ENCODE results near the gene PLCXD1. TPM values are rescaled to one million over a fixed set of nuclear protein-coding genes. Genes with fewer than 3 reads are reported as not detected.
"Not testable (repeated sequence)": the region's sequence is repeated elsewhere in the genome, so short reads cannot be mapped to it uniquely, and the experiment has no call there.

PLCXD1 gene
- total RNA-seq (10 to 100 TPM; 13.0 to 35.0 (median 24.3) TPM), polyA plus RNA-seq (10 to 100 TPM in 2 of 3 donors, 1 to 10 TPM in 1; 9.9 to 21.3 (median 11.5) TPM)
- long read RNA-seq, donor 1, full-length matches to known transcripts = 2 of 22 reads
- long read RNA-seq, donor 1, partial matches to known transcripts = 10 of 22 reads
- long read RNA-seq, donor 1, other reads (novel, unspliced or antisense) = 10 of 22 reads
- long read RNA-seq, donor 2, full-length matches to known transcripts = 2 of 24 reads
- long read RNA-seq, donor 2, partial matches to known transcripts = 22 of 24 reads
- long read RNA-seq, donor 2, other reads (novel, unspliced or antisense) = 0 of 24 reads

DNA sequence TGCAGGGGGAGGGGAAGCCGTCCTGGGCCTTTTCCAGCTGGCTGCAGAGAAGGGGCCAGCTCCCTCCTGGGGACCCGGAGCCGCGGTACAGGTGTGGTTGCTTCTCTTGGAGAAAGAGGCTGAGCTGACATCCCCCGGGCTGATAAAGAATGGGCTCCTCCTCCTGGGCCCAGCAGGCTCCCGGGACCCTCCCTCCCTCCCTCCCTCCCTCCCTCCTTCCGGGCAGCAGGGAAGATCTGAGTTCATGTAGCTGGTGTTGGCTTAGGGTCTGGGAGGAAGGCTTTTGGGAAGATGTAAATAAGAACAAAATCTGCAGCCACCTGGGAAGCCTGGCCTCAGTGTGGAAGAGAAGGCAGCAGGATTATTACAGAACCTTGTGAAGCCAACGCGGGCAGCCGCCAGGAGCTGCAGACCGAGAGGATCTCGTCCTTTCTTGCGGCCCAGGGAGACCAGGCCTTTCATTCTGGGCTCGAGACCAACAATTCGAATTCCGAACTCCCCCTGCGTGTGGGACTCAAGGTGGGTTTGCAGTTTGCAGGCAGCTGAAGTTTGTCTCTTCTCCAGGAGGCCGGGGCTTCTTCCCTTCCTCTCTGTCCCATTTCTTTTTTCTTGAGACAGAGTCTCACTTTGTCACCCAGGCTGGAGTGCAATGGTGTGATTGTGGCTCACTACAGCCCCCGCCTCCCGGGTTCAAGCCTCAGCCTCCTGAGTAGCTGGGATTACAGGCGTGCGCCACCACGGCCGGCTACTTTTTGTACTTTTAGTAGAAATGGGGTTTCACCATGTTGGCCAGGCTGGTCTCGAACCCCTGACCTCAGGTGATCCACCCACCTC, at the start of gene PLCXD1:
PLCXD1 (plus strand) TSS at position 216 of the 834 bp plus-strand sequence. CDS start 2,807 bp downstream, outside the sequence.
- Histone ChIP-seq H3K4me1 (peaks cover 10 to 59% (median 29%) of the 10 kb centered on the region in 6 donors), H3K4me3 (peak within 1 kb of the TSS in 4 of 8 donors; percentile 16 to 53 (median 21)), H3K27ac (peak within 1 kb of the TSS in 6 of 8 donors; percentile 38 to 67 (median 50)), H3K9me3 (no peaks in the 10 kb centered on the region), H3K27me3 (replicated peaks in 1 of 7) (peaks cover 0 to 6% (median 0%) of the 10 kb centered on the region in 7 donors), H3K36me3 (peaks cover 0 to 24% (median 10%) of the 10 kb centered on the region in 6 donors)
- peak; percentile 76 for DNase-seq
- intact Hi-C loops (cut with DNase I; ENCODE audit: low total_unique reads) = no loop called here
- 42 to 52% (median 47%) methylated on average over 24 to 25 of the region's 25 CpGs for WGBS, 5 donors
- TF ChIP-seq POLR2AphosphoS5 (IDR thresholded peaks at IDR 0.05) (no peak), POLR2A (IDR thresholded peaks at IDR 0.05) (no peak)
- TF ChIP-seq, protein P1, sequence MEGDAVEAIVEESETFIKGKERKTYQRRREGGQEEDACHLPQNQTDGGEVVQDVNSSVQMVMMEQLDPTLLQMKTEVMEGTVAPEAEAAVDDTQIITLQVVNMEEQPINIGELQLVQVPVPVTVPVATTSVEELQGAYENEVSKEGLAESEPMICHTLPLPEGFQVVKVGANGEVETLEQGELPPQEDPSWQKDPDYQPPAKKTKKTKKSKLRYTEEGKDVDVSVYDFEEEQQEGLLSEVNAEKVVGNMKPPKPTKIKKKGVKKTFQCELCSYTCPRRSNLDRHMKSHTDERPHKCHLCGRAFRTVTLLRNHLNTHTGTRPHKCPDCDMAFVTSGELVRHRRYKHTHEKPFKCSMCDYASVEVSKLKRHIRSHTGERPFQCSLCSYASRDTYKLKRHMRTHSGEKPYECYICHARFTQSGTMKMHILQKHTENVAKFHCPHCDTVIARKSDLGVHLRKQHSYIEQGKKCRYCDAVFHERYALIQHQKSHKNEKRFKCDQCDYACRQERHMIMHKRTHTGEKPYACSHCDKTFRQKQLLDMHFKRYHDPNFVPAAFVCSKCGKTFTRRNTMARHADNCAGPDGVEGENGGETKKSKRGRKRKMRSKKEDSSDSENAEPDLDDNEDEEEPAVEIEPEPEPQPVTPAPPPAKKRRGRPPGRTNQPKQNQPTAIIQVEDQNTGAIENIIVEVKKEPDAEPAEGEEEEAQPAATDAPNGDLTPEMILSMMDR (IDR thresholded peaks at IDR 0.05 in 8 of 11, conservative IDR thresholded peaks at IDR 0.05 in 3 of 11) = no peak

DNA sequence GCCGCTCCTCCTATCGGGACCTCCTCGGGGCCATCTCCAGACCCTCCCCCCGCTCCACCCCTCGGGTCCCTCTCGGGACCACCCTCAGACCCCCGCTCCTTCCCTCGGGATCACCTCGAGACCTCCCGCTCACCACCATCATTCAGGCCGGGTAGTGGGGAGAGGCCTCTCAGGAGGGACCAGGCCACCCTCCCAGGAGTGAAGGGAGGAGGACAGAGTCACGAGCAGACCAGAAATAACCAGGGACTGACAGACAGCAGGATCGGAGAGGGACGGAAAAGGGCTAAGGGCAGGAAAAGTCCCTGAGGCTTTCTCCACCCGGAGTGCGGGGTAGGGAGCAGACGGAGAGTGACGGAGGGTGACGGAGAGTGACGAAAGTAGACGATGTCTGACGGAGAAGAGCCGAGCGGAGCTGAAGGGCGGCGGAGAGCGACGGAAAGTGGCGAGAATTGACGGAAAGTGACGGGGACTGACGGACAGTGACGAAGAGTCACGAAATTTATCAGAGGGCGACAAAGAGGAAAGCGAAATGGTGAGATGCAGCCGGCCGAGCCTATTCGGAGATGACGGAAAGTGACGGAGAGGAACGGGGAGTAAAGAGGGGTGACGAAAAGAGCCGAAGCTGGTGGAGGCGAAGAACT, 49.4 kb upstream of the PLCXD1 start:
- DNase-seq; intact Hi-C loops (cut with DNase I; ENCODE audit: low total_unique reads): not testable (repeated sequence)
- WGBS, 5 donors = 88% methylated on average over 6 of the region's 45 CpGs; no CpG with 5 or more reads in 4 of the 5 donors

GRCh38 chrX:232278-232655, 48.9 kb upstream of the PLCXD1 start:
- H3K4me1 ChIP-seq; intact Hi-C loops (cut with DNase I; ENCODE audit: low total_unique reads); H3K4me3 ChIP-seq; H3K27me3 ChIP-seq (replicated peaks in 1 of 7); DNase-seq; H3K27ac ChIP-seq; H3K9me3 ChIP-seq; H3K36me3 ChIP-seq: not testable (repeated sequence)
- 80 to 94% methylated on average over 5 to 6 of the region's 42 CpGs; no CpG with 5 or more reads in 3 of the 5 donors for WGBS, 5 donors

More for the DNA sequence above, 49.4 kb upstream of the PLCXD1 start:
- H3K4me3 ChIP-seq; H3K9me3 ChIP-seq; H3K36me3 ChIP-seq; H3K27me3 ChIP-seq (replicated peaks in 1 of 7); H3K4me1 ChIP-seq; H3K27ac ChIP-seq: not testable (repeated sequence)

DNA sequence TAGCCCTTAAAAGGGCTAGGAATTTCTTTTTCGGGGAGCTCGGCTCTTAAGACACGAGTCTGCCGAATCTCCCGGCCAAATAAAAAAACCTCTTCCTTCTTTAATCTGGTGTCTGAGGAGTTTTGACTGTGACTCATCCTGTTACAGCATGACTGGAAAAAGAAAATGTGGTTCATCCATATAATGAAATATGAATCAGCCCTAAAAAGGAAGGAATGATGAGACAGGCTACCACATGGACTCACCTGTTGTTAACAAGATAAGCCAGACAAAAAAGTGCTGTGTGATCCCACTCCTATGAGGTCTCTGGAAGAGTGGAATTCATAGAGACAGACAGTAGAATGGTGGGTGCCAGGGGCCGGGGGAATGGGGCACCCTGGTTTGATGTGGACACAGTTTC, 45.0 kb upstream of the PLCXD1 start:
- H3K9me3 ChIP-seq; H3K4me1 ChIP-seq; H3K4me3 ChIP-seq; H3K27ac ChIP-seq; H3K36me3 ChIP-seq; H3K27me3 ChIP-seq (replicated peaks in 1 of 7); DNase-seq; intact Hi-C loops (cut with DNase I; ENCODE audit: low total_unique reads): not testable (repeated sequence)
- WGBS, 5 donors = no CpG with 5 or more reads among the region's 6 CpGs

GRCh38 chrX:250965-251364, 30.2 kb upstream of the PLCXD1 start:
- 65 to 84% (median 76%) methylated on average over 8 to 14 of the region's 14 CpGs for WGBS, 5 donors
- intact Hi-C loops (cut with DNase I; ENCODE audit: low total_unique reads) = no loop called here
- Histone ChIP-seq H3K27ac (peak overlapping the region in 3 of 8 donors; percentile 57 to 63 (median 57)), H3K27me3 (replicated peaks in 1 of 7) (no peaks in the 10 kb centered on the region), H3K4me1 (peaks cover 0 to 7% (median 2%) of the 10 kb centered on the region in 6 donors), H3K4me3 (no peak overlapping the region), H3K9me3 (peaks cover 0 to 12% (median 0%) of the 10 kb centered on the region in 8 donors), H3K36me3 (no peaks in the 10 kb centered on the region)
- no peak for TF ChIP-seq POLR2A (IDR thresholded peaks at IDR 0.05)
- TF ChIP-seq POLR2AphosphoS5 (IDR thresholded peaks at IDR 0.05) = no peak
- TF ChIP-seq, protein P1 (IDR thresholded peaks at IDR 0.05 in 8 of 11, conservative IDR thresholded peaks at IDR 0.05 in 3 of 11) = no peak
- peak; percentile 42 for DNase-seq

DNA sequence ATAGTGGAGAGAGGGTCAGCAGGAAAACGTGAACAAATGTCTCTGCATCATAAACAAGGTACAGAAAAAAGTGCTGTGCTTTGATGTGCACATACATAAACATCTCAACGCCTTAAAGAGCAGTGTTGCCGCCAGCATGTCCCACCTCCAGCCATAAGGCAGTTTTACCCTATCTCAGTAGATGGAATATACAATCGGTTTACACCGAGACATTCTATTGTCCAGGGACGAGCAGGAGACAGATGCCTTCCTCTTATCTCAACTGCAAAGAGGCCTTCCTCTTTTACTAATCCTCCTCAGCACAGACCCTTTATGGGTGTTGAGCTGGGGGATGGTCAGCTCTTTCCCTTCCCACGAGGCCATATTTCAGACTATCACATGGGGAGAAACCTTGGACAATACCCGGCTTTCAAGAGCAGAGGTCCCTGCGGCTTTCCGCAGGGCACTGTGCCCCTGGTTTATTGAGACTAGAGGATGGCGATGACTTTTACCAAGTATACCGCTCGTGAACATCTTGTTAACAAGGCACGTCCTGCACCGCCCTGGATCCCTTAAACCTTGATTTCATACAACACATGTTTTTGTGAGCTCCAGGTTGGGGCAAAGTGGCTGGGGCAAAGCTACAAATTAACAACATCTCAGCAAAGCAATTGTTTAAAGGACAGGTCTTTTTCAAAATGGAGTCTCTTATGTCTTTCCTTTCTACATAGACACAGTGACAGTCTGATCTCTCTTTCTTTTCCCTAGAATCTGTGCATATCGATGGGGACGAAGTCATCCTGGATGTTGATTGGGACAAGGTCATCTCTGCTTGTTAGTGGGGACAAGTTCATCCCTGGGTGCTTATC, 29.6 kb upstream of the PLCXD1 start:
- H3K36me3 ChIP-seq; intact Hi-C loops (cut with DNase I; ENCODE audit: low total_unique reads); H3K4me1 ChIP-seq; H3K4me3 ChIP-seq; H3K27me3 ChIP-seq (replicated peaks in 1 of 7): not testable (repeated sequence)
- Histone ChIP-seq H3K9me3 (peaks cover 0 to 12% (median 0%) of the 10 kb centered on the region in 8 donors), H3K27ac (peak overlapping the region in 2 of 8 donors; percentile 57 to 63)
- WGBS, 5 donors = 67 to 81% (median 72%) methylated on average over 17 of the region's 17 CpGs
- peak; percentile 46 for DNase-seq

All from spleen (tissue), 13 donors.